ENCODE results near the gene ERGIC1. TPM values are rescaled to one million over a fixed set of nuclear protein-coding genes. Genes with fewer than 3 reads are reported as not detected.

Gene ERGIC1
- total RNA-seq, 3 donors from 2014 or later (not counting 1 experiment from before 2014, with no cell fraction given), result 86.2 to 126 (median 121) TPM

GRCh38 chr5:172840432-172841154 lies 6.5 kb downstream of the ERGIC1 start:
- peaks cover 58 to 64% of the 10 kb centered on the region in 2 donors for H3K4me1 Mint-ChIP-seq
- peak overlapping the region; percentile 68 to 70 for H3K27ac Mint-ChIP-seq
- H3K36me3 Mint-ChIP-seq, result no peaks in the 10 kb centered on the region
- DNase-seq (no peak), ATAC-seq (no peak)
- 93% methylated on average over 11 of the region's 12 CpGs for WGBS (ENCODE audit: insufficient coverage)
- no peak overlapping the region for H3K27ac ChIP-seq (ENCODE audit: low read length)
- no peaks in the 10 kb centered on the region for H3K27me3 Mint-ChIP-seq (ENCODE audit: low read depth in 2 of 2)
- intact Hi-C loops (cut with micrococcal nuclease), result no loop called here
- H3K9me3 Mint-ChIP-seq, result no peaks in the 10 kb centered on the region
- H3K36me3 ChIP-seq (ENCODE audit: control insufficient read depth, insufficient read depth, low read length), result peaks cover 2% of the 10 kb centered on the region
- H3K4me3 ChIP-seq (ENCODE audit: low read length), result no peak overlapping the region
- peaks cover 51% of the 10 kb centered on the region for H3K4me1 ChIP-seq (ENCODE audit: control insufficient read depth, insufficient read depth, low read length)
- no peaks in the 10 kb centered on the region for H3K9me3 ChIP-seq (ENCODE audit: control insufficient read depth, insufficient read depth, low read length)
- no peak for TF ChIP-seq CTCF (IDR thresholded peaks at IDR 0.05)
- H3K27me3 ChIP-seq (ENCODE audit: control insufficient read depth, insufficient read depth, low read length), result no peaks in the 10 kb centered on the region
- H3K4me3 Mint-ChIP-seq, result no peak overlapping the region

- intact Hi-C loops (cut with micrococcal nuclease), result no loop called here
- H3K27ac Mint-ChIP-seq, result peak overlapping the region; percentile 38 to 68
These were observed 7.2 kb downstream of the ERGIC1 start for GRCh38 chr5:172841256-172841655.

GRCh38 chr5:172843825-172844576 lies 9.9 kb downstream of the ERGIC1 start:
- DNase-seq (no peak), ATAC-seq (no peak)
- Histone ChIP-seq H3K4me1 (ENCODE audit: control insufficient read depth, insufficient read depth, low read length) (peaks cover 31% of the 10 kb centered on the region), H3K27me3 (ENCODE audit: control insufficient read depth, insufficient read depth, low read length) (no peaks in the 10 kb centered on the region), H3K9me3 (ENCODE audit: control insufficient read depth, insufficient read depth, low read length) (no peaks in the 10 kb centered on the region), H3K27ac (ENCODE audit: low read length) (peak overlapping the region; percentile 63), H3K36me3 (ENCODE audit: control insufficient read depth, insufficient read depth, low read length) (no peaks in the 10 kb centered on the region), H3K4me3 (ENCODE audit: low read length) (no peak overlapping the region)
- no peaks in the 10 kb centered on the region for H3K27me3 Mint-ChIP-seq (ENCODE audit: low read depth in 2 of 2)
- H3K9me3 Mint-ChIP-seq, result no peaks in the 10 kb centered on the region
- TF ChIP-seq CTCF (IDR thresholded peaks at IDR 0.05), result no peak
- no peaks in the 10 kb centered on the region for H3K36me3 Mint-ChIP-seq
- H3K4me1 Mint-ChIP-seq, result peaks cover 38 to 50% of the 10 kb centered on the region in 2 donors
- intact Hi-C loops (cut with micrococcal nuclease), result no loop called here
- 84% methylated on average over 14 of the region's 18 CpGs for WGBS (ENCODE audit: insufficient coverage)
- no peak overlapping the region for H3K4me3 Mint-ChIP-seq
- H3K27ac Mint-ChIP-seq, result peak overlapping the region; percentile 29 to 80

More at GRCh38 chr5:172841256-172841655, 7.2 kb downstream of the ERGIC1 start:
- no peak overlapping the region for H3K27ac ChIP-seq (ENCODE audit: low read length)
- ATAC-seq (no peak), DNase-seq (no peak)
- Mint-ChIP-seq H3K36me3 (no peaks in the 10 kb centered on the region), H3K27me3 (ENCODE audit: low read depth in 2 of 2) (no peaks in the 10 kb centered on the region), H3K9me3 (no peaks in the 10 kb centered on the region), H3K4me1 (peaks cover 55 to 64% of the 10 kb centered on the region in 2 donors), H3K4me3 (no peak overlapping the region)
- H3K9me3 ChIP-seq (ENCODE audit: control insufficient read depth, insufficient read depth, low read length), result no peaks in the 10 kb centered on the region
- peaks cover 51% of the 10 kb centered on the region for H3K4me1 ChIP-seq (ENCODE audit: control insufficient read depth, insufficient read depth, low read length)
- WGBS (ENCODE audit: insufficient coverage), result 69% methylated on average over 6 of the region's 6 CpGs
- TF ChIP-seq CTCF (IDR thresholded peaks at IDR 0.05), result no peak
- H3K4me3 ChIP-seq (ENCODE audit: low read length), result no peak overlapping the region
- peaks cover 2% of the 10 kb centered on the region for H3K36me3 ChIP-seq (ENCODE audit: control insufficient read depth, insufficient read depth, low read length)
- no peaks in the 10 kb centered on the region for H3K27me3 ChIP-seq (ENCODE audit: control insufficient read depth, insufficient read depth, low read length)

Data from natural killer cell (primary cell).